Right atrium auricular region (tissue), 2 donors: ENCODE results near the gene MORC4. TPM values are rescaled to one million over a fixed set of nuclear protein-coding genes. Genes with fewer than 3 reads are reported as not detected.

Experiments
- DNase-seq: peaks from one replicate; pipeline ENCODE4 v3.0.0-alpha.2; 2019; ENCODE audit warnings: low spot score
- H3K27ac ChIP-seq, 2 donors: fragments of 200-600 bp; sonication (generic); 1 replicate in 1 of 2; 2 replicates in 1 of 2; pipeline ENCODE4 v1.5.1; 2016 to 2019
- H3K27me3 ChIP-seq, 2 donors: fragments of 200-600 bp; sonication (generic); one replicate each; pipeline versions ENCODE4 v1.5.1 to v1.6.0; 2017 to 2019
- H3K36me3 ChIP-seq: fragments of 200-600 bp; sonication (generic); one replicate; pipeline ENCODE4 v1.5.1; 2016
- H3K4me1 ChIP-seq, 2 donors: fragments of 200-600 bp; sonication (generic); one replicate each; pipeline versions ENCODE4 v1.5.1 to v1.6.0; 2017 to 2019
- H3K4me3 ChIP-seq, 2 donors: fragments of 200-600 bp; sonication (generic); 1 replicate in 1 of 2; 2 replicates in 1 of 2; pipeline ENCODE4 v1.5.1; 2017 to 2019; ENCODE audit warnings: mild to moderate bottlenecking in 1 of 2, moderate library complexity in 1 of 2
- H3K9me3 ChIP-seq, 2 donors: fragments of 200-600 bp; sonication (generic); one replicate each; pipeline ENCODE4 v1.5.1; 2019
- total RNA-seq, 2 donors: library from RNA; depleted of rRNA; stranded (reverse); fragments of >200 nt; gene quantifications; one replicate each; pipeline ENCODE4 v1.1.0, GENCODE V29; 2016
- TF ChIP-seq, protein P1 (sequence below), 2 donors: fragments of 200-600 bp; sonication (generic); IDR thresholded peaks; one replicate each; pipeline ENCODE4 v1.5.1; 2019; ENCODE audit warnings: antibody characterized with exemption in 2 of 2

Gene MORC4
- total RNA-seq, 2 donors from 2014 or later: 3.6 to 7.4 TPM

DNA sequence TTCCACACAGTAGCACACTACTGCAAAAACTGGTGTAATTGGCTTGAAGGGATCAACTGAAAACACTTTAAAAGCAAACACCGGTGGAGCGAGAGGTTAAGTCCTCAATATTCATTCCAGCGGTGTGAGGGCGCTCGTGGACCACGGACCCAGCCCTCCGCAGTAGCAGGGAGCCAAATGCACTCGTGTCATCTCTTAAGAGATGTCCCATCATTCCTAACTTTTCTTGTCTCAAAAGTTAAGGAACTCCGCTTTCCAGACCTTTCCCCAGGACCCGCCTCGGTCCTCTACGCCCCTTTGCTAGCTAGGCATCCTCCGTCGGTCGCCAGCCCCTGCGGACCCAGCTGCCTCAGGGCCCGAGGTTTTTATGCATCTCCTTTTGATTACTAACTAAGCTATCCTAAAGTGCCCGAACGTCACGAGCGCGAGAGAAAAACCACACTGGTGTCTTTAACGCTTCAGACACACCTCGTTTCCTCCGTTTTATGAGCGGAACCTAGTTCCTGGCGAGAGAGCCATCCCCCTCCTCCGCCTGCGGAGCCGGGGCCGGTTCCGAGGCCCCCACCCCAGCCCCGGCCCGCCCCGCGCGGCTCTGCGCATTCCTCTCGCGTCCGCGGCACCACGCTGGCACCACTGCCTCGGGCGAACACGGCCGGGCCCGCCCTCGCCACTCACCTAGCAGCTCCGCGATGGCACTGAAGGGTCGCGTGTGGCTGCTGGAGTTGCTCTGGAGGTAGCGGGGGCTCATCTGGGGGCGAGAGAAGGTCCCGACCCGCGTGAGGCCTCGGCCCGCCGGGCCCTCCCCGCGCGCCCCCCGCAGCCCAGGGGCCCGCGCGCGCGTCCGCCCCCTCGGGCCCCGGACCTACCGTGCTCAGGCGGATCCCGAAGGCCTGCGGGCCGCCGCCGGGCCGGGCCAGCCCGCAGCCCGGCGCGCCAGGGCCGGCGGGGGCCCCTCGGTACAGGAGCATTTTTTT is 723 bp downstream of the MORC4 start:
- DNase-seq: peak; percentile 72
- Histone ChIP-seq H3K27ac (peak overlapping the region; percentile 68 to 77), H3K4me1 (peaks cover 0 to 5% of the 10 kb centered on the region in 2 donors), H3K4me3 (peak overlapping the region; percentile 50 to 60), H3K27me3 (no peaks in the 10 kb centered on the region), H3K36me3 (no peaks in the 10 kb centered on the region), H3K9me3 (no peaks in the 10 kb centered on the region)
- TF ChIP-seq, protein P1, sequence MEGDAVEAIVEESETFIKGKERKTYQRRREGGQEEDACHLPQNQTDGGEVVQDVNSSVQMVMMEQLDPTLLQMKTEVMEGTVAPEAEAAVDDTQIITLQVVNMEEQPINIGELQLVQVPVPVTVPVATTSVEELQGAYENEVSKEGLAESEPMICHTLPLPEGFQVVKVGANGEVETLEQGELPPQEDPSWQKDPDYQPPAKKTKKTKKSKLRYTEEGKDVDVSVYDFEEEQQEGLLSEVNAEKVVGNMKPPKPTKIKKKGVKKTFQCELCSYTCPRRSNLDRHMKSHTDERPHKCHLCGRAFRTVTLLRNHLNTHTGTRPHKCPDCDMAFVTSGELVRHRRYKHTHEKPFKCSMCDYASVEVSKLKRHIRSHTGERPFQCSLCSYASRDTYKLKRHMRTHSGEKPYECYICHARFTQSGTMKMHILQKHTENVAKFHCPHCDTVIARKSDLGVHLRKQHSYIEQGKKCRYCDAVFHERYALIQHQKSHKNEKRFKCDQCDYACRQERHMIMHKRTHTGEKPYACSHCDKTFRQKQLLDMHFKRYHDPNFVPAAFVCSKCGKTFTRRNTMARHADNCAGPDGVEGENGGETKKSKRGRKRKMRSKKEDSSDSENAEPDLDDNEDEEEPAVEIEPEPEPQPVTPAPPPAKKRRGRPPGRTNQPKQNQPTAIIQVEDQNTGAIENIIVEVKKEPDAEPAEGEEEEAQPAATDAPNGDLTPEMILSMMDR (IDR thresholded peaks at IDR 0.05): peak; percentile 31 to 63

DNA sequence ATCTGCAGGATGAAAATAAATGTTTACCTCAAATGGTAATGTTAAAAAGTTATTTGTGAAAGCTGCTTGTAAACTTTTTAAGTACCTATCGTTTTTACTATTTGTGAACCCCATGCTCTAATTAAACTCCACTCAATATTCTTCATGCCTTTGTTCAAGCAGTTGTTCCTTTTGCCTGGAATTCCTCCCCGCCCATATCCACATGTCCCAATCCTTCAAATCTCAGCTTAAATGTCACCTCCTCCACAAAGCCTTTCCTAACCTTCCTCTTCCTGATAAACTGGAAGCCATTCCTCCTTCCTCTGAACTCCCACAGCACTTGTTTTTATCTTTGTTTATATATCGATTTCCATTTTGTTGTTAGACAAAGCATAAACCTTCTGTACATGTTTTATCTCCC is 2.4 kb downstream of the MORC4 start:
- TF ChIP-seq, protein P1 (IDR thresholded peaks at IDR 0.05): no peak

DNA sequence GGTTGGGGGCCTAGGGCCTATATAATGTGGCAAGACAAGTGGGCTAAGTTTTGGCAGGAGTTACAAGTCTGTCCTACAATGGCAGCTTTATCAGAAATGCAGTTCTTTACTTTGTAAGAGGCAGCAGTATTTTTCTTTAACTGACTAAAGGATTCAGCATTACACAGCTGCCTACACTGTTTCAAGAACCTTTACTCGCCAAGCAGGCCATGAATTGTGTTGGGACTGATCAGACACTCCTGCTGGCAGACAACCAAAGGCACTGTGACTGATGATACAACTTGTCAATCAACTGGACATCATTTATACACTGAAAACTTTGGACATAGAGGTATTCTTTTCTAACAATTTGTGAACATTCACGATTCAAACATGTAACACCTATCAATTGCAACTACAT is 4.3 kb downstream of the MORC4 start:
- H3K9me3 ChIP-seq: no peaks in the 10 kb centered on the region
- H3K36me3 ChIP-seq: no peaks in the 10 kb centered on the region
- no peak for DNase-seq

More for the DNA sequence above, 2.4 kb downstream of the MORC4 start:
- Histone ChIP-seq H3K4me1 (peaks cover 0 to 5% of the 10 kb centered on the region in 2 donors), H3K9me3 (no peaks in the 10 kb centered on the region), H3K27ac (no peak overlapping the region), H3K4me3 (no peak overlapping the region), H3K27me3 (no peaks in the 10 kb centered on the region), H3K36me3 (no peaks in the 10 kb centered on the region)
- no peak for DNase-seq

DNA sequence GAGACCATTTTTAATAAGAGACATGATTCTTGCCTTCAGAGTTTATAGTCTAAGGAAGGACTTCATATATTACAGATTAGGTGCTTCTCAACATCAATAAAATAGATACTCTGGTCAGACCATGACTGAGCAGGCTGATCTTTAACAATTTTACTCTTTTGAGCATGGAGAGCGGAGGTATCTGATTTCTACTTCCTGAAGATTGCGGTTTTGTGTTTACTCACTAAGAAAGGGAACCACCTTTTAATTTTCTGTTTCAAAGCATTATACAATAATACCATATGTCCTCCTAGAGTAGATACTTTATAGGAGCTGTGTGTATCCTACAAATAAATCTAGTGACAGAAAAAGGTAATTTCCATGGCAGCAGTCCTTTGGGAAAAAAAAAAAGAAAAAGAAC is 12.5 kb downstream of the MORC4 start:
- Histone ChIP-seq H3K4me3 (no peak overlapping the region), H3K27me3 (no peaks in the 10 kb centered on the region)

More for the DNA sequence above, 4.3 kb downstream of the MORC4 start:
- Histone ChIP-seq H3K4me1 (peaks cover 0 to 5% of the 10 kb centered on the region in 2 donors), H3K4me3 (no peak overlapping the region), H3K27me3 (no peaks in the 10 kb centered on the region), H3K27ac (no peak overlapping the region)
- TF ChIP-seq, protein P1 (IDR thresholded peaks at IDR 0.05): no peak

DNA sequence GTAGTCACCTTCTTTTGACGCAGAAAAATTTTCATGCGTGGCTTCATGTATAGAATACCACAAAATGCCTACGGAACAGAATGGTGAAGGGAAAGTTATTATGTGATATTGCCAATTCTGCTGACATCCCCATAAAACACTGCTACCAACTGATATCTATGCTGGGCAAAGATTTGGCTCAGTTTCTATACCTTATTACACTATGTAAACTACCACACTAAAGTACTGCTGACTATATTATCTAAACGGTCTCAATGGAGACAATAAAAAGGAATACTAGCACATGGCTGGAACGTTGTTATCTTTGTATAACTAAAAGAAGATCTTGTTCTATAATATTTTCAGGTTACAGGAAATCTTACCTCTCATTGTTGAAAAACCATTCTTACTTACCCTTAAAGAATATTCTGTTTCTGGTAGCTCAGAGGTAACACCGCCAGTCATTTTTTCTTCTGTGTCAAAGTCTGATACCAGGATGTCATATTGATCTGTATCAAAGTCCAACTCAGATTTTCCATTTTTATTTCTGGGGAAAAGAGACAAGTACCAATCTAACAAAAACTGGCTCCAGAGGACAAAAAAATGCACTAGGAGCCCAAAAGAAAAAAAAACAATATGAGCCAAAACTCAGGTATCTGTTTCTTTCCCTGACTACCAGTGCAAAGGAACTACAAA is 18.9 kb downstream of the MORC4 start:
- no peaks in the 10 kb centered on the region for H3K9me3 ChIP-seq
- no peaks in the 10 kb centered on the region for H3K36me3 ChIP-seq
- no peak overlapping the region for H3K4me3 ChIP-seq
- TF ChIP-seq, protein P1 (IDR thresholded peaks at IDR 0.05): no peak
- no peak for DNase-seq
- H3K4me1 ChIP-seq: no peaks in the 10 kb centered on the region
- H3K27ac ChIP-seq: no peak overlapping the region
- H3K27me3 ChIP-seq: no peaks in the 10 kb centered on the region

More for the DNA sequence above, 12.5 kb downstream of the MORC4 start:
- TF ChIP-seq, protein P1 (IDR thresholded peaks at IDR 0.05): no peak
- H3K36me3 ChIP-seq: no peaks in the 10 kb centered on the region
- no peak for DNase-seq
- no peak overlapping the region for H3K27ac ChIP-seq
- no peaks in the 10 kb centered on the region for H3K9me3 ChIP-seq
- no peaks in the 10 kb centered on the region for H3K4me1 ChIP-seq
